Measurements from ENCODE around the gene CLCN7. TPM values are rescaled to one million over a fixed set of nuclear protein-coding genes. Genes with fewer than 3 reads are reported as not detected.
"Not testable (repeated sequence)": the region's sequence is repeated elsewhere in the genome, so short reads cannot be mapped to it uniquely, and the experiment has no call there.

CLCN7 gene
- total and polyA plus RNA-seq, 11 donors: 30.3 to 70.8 (median 33.6) TPM

GRCh38 chr16:1471569-1472194 lies 3.1 kb downstream of the CLCN7 start:
- 80 to 90% (median 87%) methylated on average over 26 of the region's 26 CpGs for WGBS, 4 donors
- Histone ChIP-seq H3K36me3 (no peaks in the 10 kb centered on the region), H3K9me3 (no peaks in the 10 kb centered on the region), H3K27me3 (no peaks in the 10 kb centered on the region), H3K4me1 (peaks cover 0 to 54% (median 19%) of the 10 kb centered on the region in 12 donors), H3K4me3 (peak overlapping the region in 1 of 12 donors; percentile 28), H3K27ac (peak overlapping the region in 1 of 12 donors; percentile 90)
- DNase-seq (no peak), ATAC-seq (no peak)
- intact Hi-C loops (cut with DNase I): loop anchor here in 1 of 10 donors (5.0 kb wide), 1 partner anchor 49 kb away; the partner anchor contains the start of gene UQCC4
- TF ChIP-seq CTCF (IDR thresholded peaks at IDR 0.05): no peak
- no peak for TF ChIP-seq POLR2A (IDR thresholded peaks at IDR 0.05)

GRCh38 chr16:1470481-1471251 lies 4.2 kb downstream of the CLCN7 start:
- Histone ChIP-seq H3K36me3 (peaks cover 0 to under 1% (median 0%) of the 10 kb centered on the region in 9 donors), H3K4me3 (peak overlapping the region in 1 of 12 donors; percentile 28), H3K9me3 (no peaks in the 10 kb centered on the region), H3K27me3 (no peaks in the 10 kb centered on the region), H3K27ac (peak overlapping the region in 2 of 12 donors; percentile 10 to 90), H3K4me1 (peaks cover 0 to 50% (median 15%) of the 10 kb centered on the region in 12 donors)
- WGBS, 4 donors: 61 to 78% (median 67%) methylated on average over 8 to 14 of the region's 14 CpGs
- DNase-seq (peak in 2 of 5 donors; percentile 63 to 68), ATAC-seq (peak in 3 of 4 donors; percentile 29 to 45 (median 33))
- intact Hi-C loops (cut with DNase I): loop anchor here in 1 of 10 donors (5.0 kb wide), 1 partner anchor 48 kb away; the partner anchor contains the start of gene UQCC4
- TF ChIP-seq POLR2A (IDR thresholded peaks at IDR 0.05): no peak
- TF ChIP-seq CTCF (IDR thresholded peaks at IDR 0.05): no peak

- DNase-seq (peak in 1 of 5 donors; percentile 48), ATAC-seq (peak in 1 of 4 donors; percentile 23)
- H3K27me3 ChIP-seq: no peaks in the 10 kb centered on the region
- H3K36me3 ChIP-seq: peaks cover 0 to 9% (median 0%) of the 10 kb centered on the region in 9 donors
- intact Hi-C loops (cut with DNase I): loop anchor here in 2 of 10 donors (2.0 to 5.0 kb wide), 2 partner anchors 47 to 71 kb away; partner anchors contain the start of gene UQCC4 (in 1 of the 2)
- TF ChIP-seq POLR2A (IDR thresholded peaks at IDR 0.05) (no peak), CTCF (IDR thresholded peaks at IDR 0.05) (no peak)
- H3K9me3 ChIP-seq: no peaks in the 10 kb centered on the region
- H3K27ac ChIP-seq: peak overlapping the region in 1 of 12 donors; percentile 90
- WGBS, 4 donors: 82 to 88% (median 83%) methylated on average over 20 of the region's 20 CpGs
- peak overlapping the region in 1 of 12 donors; percentile 28 for H3K4me3 ChIP-seq
- peaks cover 0 to 46% (median 12%) of the 10 kb centered on the region in 12 donors for H3K4me1 ChIP-seq
These were observed 5.1 kb downstream of the CLCN7 start for GRCh38 chr16:1469693-1470201.

- Histone ChIP-seq H3K27ac (peak overlapping the region in 1 of 12 donors; percentile 90), H3K36me3 (peaks cover 0 to 15% (median 3%) of the 10 kb centered on the region in 9 donors), H3K4me1 (peaks cover 0 to 44% (median 11%) of the 10 kb centered on the region in 12 donors)
- not testable (repeated sequence) for DNase-seq, H3K4me3 ChIP-seq, H3K27me3 ChIP-seq, H3K9me3 ChIP-seq, ATAC-seq
- WGBS, 4 donors: 70 to 93% (median 78%) methylated on average over 5 of the region's 5 CpGs
- intact Hi-C loops (cut with DNase I): loop anchor here in 1 of 10 donors (2.0 kb wide), 1 partner anchor 72 kb away; no protein-coding TSS in a partner anchor
These were observed 5.7 kb downstream of the CLCN7 start for GRCh38 chr16:1469141-1469540.

All from heart left ventricle (tissue), 16 donors.